SK-N-MC (cell line): ENCODE measurements around the gene CYP2C18.

Experiments
- EZH2 ChIP-seq: fragments of 200-600 bp; sonication (generic); IDR thresholded peaks from one replicate; pipeline ENCODE4 v1.6.1; 2017; ENCODE audit warnings: antibody characterized with exemption
- FOXP2 ChIP-seq: optimal IDR thresholded peaks from 2 replicates; pipeline ENCODE3; 2011; ENCODE audit warnings: mild to moderate bottlenecking, moderate library complexity; ENCODE audit not compliant: insufficient read depth; ENCODE audit errors: extremely low read length, control extremely low read depth
- POLR2AphosphoS5 ChIP-seq: IDR thresholded peaks from 2 replicates; pipeline ENCODE4 v1.6.1; 2012; ENCODE audit warnings: mild to moderate bottlenecking, low read depth, low read length, borderline replicate concordance

DNA sequence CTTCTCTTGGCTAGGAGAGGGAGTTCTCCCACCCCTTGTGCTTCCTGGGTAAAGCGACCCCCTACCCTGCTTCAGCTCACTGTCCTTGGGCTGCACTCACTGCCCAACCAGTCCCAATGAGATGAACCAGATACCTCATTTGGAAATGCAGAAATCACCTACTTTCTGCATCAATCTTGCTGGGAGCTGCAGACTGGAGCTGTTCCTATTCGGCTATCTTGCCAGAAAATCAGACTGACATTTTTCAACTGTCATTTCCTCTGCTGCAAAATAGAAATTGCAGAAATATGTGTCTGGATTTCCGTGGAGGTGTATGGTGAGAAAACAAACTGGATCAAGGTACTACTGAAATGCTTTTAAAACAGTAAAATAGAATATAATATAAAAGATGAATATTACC lies 43.0 kb upstream of the CYP2C18 start:
- TF ChIP-seq EZH2 (no peak), POLR2AphosphoS5 (no peak), FOXP2 (no peak)
